GM12878 (cell line): ENCODE data around the gene REEP1. TPM values are rescaled to one million over a fixed set of nuclear protein-coding genes. Genes with fewer than 3 reads are reported as not detected.

Experiments used
- ATF7 ChIP-seq: fragments of 450-650 bp; IDR thresholded peaks from 2 replicates; pipeline ENCODE4 v1.6.1; 2016; ENCODE audit warnings: low read depth, mild to moderate bottlenecking
- BACH1 ChIP-seq: fragments of 450-650 bp; IDR thresholded peaks from 2 replicates; pipeline ENCODE4 v1.6.1; 2017; ENCODE audit warnings: mild to moderate bottlenecking, borderline replicate concordance
- BCL11A ChIP-seq: IDR thresholded peaks from 2 replicates; pipeline ENCODE4 v1.6.1; 2011; ENCODE audit warnings: low read depth, low read length
- BCL3 ChIP-seq: IDR thresholded peaks from 2 replicates; pipeline ENCODE4 v1.6.1; 2011; ENCODE audit warnings: borderline replicate concordance, low read depth, mild to moderate bottlenecking, moderate library complexity, low read length; ENCODE audit not compliant: insufficient read depth, poor library complexity, severe bottlenecking
- BRCA1 ChIP-seq: IDR thresholded peaks from 2 replicates; pipeline ENCODE4 v1.6.1; 2011; ENCODE audit warnings: low read depth, low read length, improper control_type of control experiment
- CUX1 ChIP-seq: IDR thresholded peaks from 2 replicates; pipeline ENCODE4 v1.6.1; 2012; ENCODE audit warnings: improper control_type of control experiment, low read depth, low read length; ENCODE audit not compliant: insufficient replicate concordance
- DPF2 ChIP-seq: fragments of 450-650 bp; IDR thresholded peaks from 2 replicates; pipeline ENCODE4 v1.6.1; 2017; ENCODE audit warnings: mild to moderate bottlenecking
- ESRRA ChIP-seq: IDR thresholded peaks from 2 replicates; pipeline ENCODE4 v1.6.1; 2012; ENCODE audit warnings: mild to moderate bottlenecking, low read length, improper control_type of control experiment
- GABPA ChIP-seq: IDR thresholded peaks from 2 replicates; pipeline ENCODE4 v1.6.1; 2014; ENCODE audit warnings: antibody characterized with exemption, low read depth, mild to moderate bottlenecking, inconsistent platforms
- GATAD2B ChIP-seq: fragments of 450-650 bp; conservative IDR thresholded peaks from 2 replicates; pipeline ENCODE4 v1.6.1; 2017; ENCODE audit warnings: low read depth, mild to moderate bottlenecking, moderate library complexity
- HDAC2 ChIP-seq: fragments of 200-600 bp; sonication (generic); IDR thresholded peaks from 2 replicates; pipeline ENCODE4 v1.6.1; 2017
- IKZF2 ChIP-seq, 2 experiments: fragments of 450-650 bp; IDR thresholded peaks; 2 replicates each; pipeline ENCODE4 v1.6.1; 2017; ENCODE audit warnings: mild to moderate bottlenecking in 2 of 2, moderate library complexity in 2 of 2
- IRF3 ChIP-seq: fragments of 450-650 bp; IDR thresholded peaks from 2 replicates; pipeline ENCODE4 v1.6.1; 2014; ENCODE audit warnings: mild to moderate bottlenecking
- KAT2A ChIP-seq: conservative IDR thresholded peaks from 2 replicates; pipeline ENCODE4 v1.6.1; 2011; ENCODE audit warnings: low read depth, low read length; ENCODE audit not compliant: control insufficient read depth
- KLF5 ChIP-seq: fragments of 450-650 bp; IDR thresholded peaks from 2 replicates; pipeline ENCODE4 v1.6.1; 2014; ENCODE audit warnings: mild to moderate bottlenecking; ENCODE audit not compliant: partially characterized antibody
- MTA3 ChIP-seq: IDR thresholded peaks from 2 replicates; pipeline ENCODE4 v1.6.1; 2012; ENCODE audit warnings: low read length, inconsistent platforms, borderline replicate concordance
- MXI1 ChIP-seq: fragments of 150-350 bp; IDR thresholded peaks from 2 replicates; pipeline ENCODE4 v1.6.1; 2011; ENCODE audit warnings: low read depth, mild to moderate bottlenecking, inconsistent platforms, low read length, improper control_type of control experiment
- MYC ChIP-seq: IDR thresholded peaks from 2 replicates; pipeline ENCODE4 v1.6.1; 2011; ENCODE audit warnings: mild to moderate bottlenecking, low read length, moderate library complexity, inconsistent platforms; ENCODE audit not compliant: insufficient read depth, insufficient replicate concordance, insufficient read length, severe bottlenecking
- POU2F2 ChIP-seq: IDR thresholded peaks from 3 replicates; pipeline ENCODE4 v1.6.1; 2011; ENCODE audit warnings: low read depth, mild to moderate bottlenecking, low read length, borderline replicate concordance
- RBBP5 ChIP-seq: fragments of 200-600 bp; sonication (generic); conservative IDR thresholded peaks from 2 replicates; pipeline ENCODE4 v1.6.1; 2016
- RUNX3 ChIP-seq: IDR thresholded peaks from 2 replicates; pipeline ENCODE4 v1.6.1; 2012; ENCODE audit warnings: low read length, inconsistent platforms
- SIX5 ChIP-seq: IDR thresholded peaks from 2 replicates; pipeline ENCODE4 v1.6.1; 2011; ENCODE audit warnings: mild to moderate bottlenecking, low read depth, low read length, moderate library complexity; ENCODE audit not compliant: severe bottlenecking
- SMAD1 ChIP-seq: fragments of 450-650 bp; IDR thresholded peaks from 2 replicates; pipeline ENCODE4 v1.6.1; 2018; ENCODE audit warnings: mild to moderate bottlenecking, low read depth; ENCODE audit not compliant: partially characterized antibody
- SP1 ChIP-seq: IDR thresholded peaks from one replicate; pipeline ENCODE4 v1.6.1; 2011; ENCODE audit warnings: low read depth, low read length
- ZNF217 ChIP-seq: fragments of 450-650 bp; IDR thresholded peaks from 2 replicates; pipeline ENCODE4 v1.6.1; 2017; ENCODE audit warnings: antibody characterized with exemption, mild to moderate bottlenecking
- ZNF384 ChIP-seq: IDR thresholded peaks from 2 replicates; pipeline ENCODE4 v1.6.1; 2012; ENCODE audit warnings: low read depth, mild to moderate bottlenecking, low read length, improper control_type of control experiment, borderline replicate concordance
- polyA plus RNA-seq, 11 experiments: library from polyadenylated mRNA; depleted of rRNA in 4 of 11; unstranded in 6 of 11; stranded (reverse) in 5 of 11; fragments of >200 nt; fragmentation: Nextera tagmentation in 4 of 11; fragmentation: Illumina TruSeq in 1 of 11; extraction: Ambion mirVana in 4 of 11; extraction: Trizol in 1 of 11; gene quantifications; 1 replicate in 1 of 11; 2 replicates in 10 of 11; pipeline versions ENCODE4 v1.2.1 to v1.2.3, GENCODE V29; 2011 to 2016; ENCODE audit warnings: inconsistent platforms in 2 of 11, missing spikeins in 2 of 11, low read depth in 1 of 11
- total RNA-seq, 4 experiments: library from RNA; depleted of rRNA in 3 of 4; stranded (reverse); fragments of >200 nt in 3 of 4; fragmentation: Illumina TruSeq in 1 of 4; extraction: Trizol in 1 of 4; gene quantifications; 2 replicates each; pipeline versions ENCODE4 v1.2.1 to v1.2.3, GENCODE V29; 2013 to 2021

REEP1 gene
- total and polyA plus RNA-seq, 10 of the 15 experiments (the other 5 are each of a cell fraction or from before 2014, with no cell fraction given) = 0.02 to 0.30 (median 0.09) TPM; not detected in 1

- no peak for TF ChIP-seq SIX5
- no peak for TF ChIP-seq KAT2A
- no peak for TF ChIP-seq BACH1
- TF ChIP-seq ATF7 = peak; percentile 58
- TF ChIP-seq MXI1 = no peak
- no peak for TF ChIP-seq ZNF384
- peak; percentile 75; the same call in 1 of the 2 replicates for TF ChIP-seq BCL11A
- TF ChIP-seq HDAC2 = no peak
- no peak for TF ChIP-seq RBBP5
- TF ChIP-seq IKZF2 (IDR thresholded peaks at IDR 0.05) = peak; percentile 90 to 91
- TF ChIP-seq ESRRA = no peak; the same call in 1 of the 2 replicates
- peak; percentile 17 for TF ChIP-seq BCL3
- TF ChIP-seq CUX1 = no peak
- TF ChIP-seq ZNF217 = no peak; the same call in 1 of the 2 replicates
- no peak for TF ChIP-seq SP1
- peak; percentile 37; the same call in 1 of the 2 replicates for TF ChIP-seq GATAD2B
- TF ChIP-seq MTA3 = 0 out of 2 replicates have a peak, but pooled peaks have one; percentile 2
- peak; percentile 88 for TF ChIP-seq RUNX3
- TF ChIP-seq POU2F2 = no peak
- no peak for TF ChIP-seq IRF3
- peak; percentile 75 for TF ChIP-seq DPF2
- TF ChIP-seq GABPA = no peak
- TF ChIP-seq BRCA1 = no peak
- TF ChIP-seq SMAD1 = no peak
- no peak for TF ChIP-seq KLF5
- TF ChIP-seq MYC = no peak
These were observed 63.0 kb downstream of the REEP1 start (continued) for GRCh38 chr2:86274265-86274917.
